HCT116 (cell line): ENCODE results near the gene ZBED1. TPM values are rescaled to one million over a fixed set of nuclear protein-coding genes. Genes with fewer than 3 reads are reported as not detected.

Experiments
- ATAC-seq: fragments of 200-7000 bp; cut with Tn5 transposase; 2 replicates; pipeline ENCODE4 v1.9.1; 2020; ENCODE audit warnings: mild to moderate bottlenecking, moderate library complexity
- BruUV-seq: library from RNA; stranded (reverse); fragments of 400-500 nt; replicated peaks from 2 replicates; lab custom pipeline; 2021; lab: Mats Ljungman, UMichigan
- CTCF ChIA-PET: fragments of 300-600 bp; sonication (Branson Sonifier 250); formaldehyde crosslinking; loops from one replicate; lab custom pipeline; 2021; ENCODE audit warnings: antibody characterized with exemption; lab: Charles Lee
- POLR2A ChIA-PET: fragments of 300-600, 350-600 bp; sonication (Branson Sonifier 250); formaldehyde crosslinking; loops from one replicate; lab custom pipeline; 2021; ENCODE audit warnings: antibody characterized with exemption; lab: Charles Lee
- RAD21 ChIA-PET, 2 experiments: fragments of 300-600 bp; sonication (Branson Sonifier 250); formaldehyde crosslinking; loops; one replicate each; lab custom pipeline; 2023; ENCODE audit warnings: low total read pairs in 2 of 2; ENCODE audit not compliant: uncharacterized antibody in 2 of 2, unreplicated experiment in 2 of 2, low non-redundant PET in 1 of 2; lab: Charles Lee
- DNase-seq: peaks from one replicate; pipeline ENCODE4 v3.0.0-alpha.2; 2010; ENCODE audit warnings: low read depth, low spot score
- H2AFZ ChIP-seq: fragments of 200-600 bp; shearing (Covaris generic), sonication (generic); 2 replicates; pipeline ENCODE4 v1.6.1; 2017; ENCODE audit warnings: low read depth, mixed run types, mixed read lengths, antibody characterized with exemption, low read length; ENCODE audit not compliant: poor library complexity, severe bottlenecking
- H3K27ac ChIP-seq: 2 replicates; pipeline ENCODE4 v1.5.1; 2012; ENCODE audit warnings: low read depth, low read length
- H3K27me3 ChIP-seq: fragments of 200-600 bp; sonication (generic); 2 replicates; pipeline ENCODE4 v1.6.1; 2016; ENCODE audit warnings: mixed run types, low read length, mixed read lengths; ENCODE audit not compliant: insufficient read depth
- H3K36me3 ChIP-seq, 2 experiments: fragments of 200-500 bp in 1 of 2; fragments of 200-600 bp in 1 of 2; sonication (Bioruptor generic) in 1 of 2; sonication (generic) in 1 of 2; 2 replicates each; pipeline versions ENCODE4 v1.5.1 to v1.6.1; 2014 to 2016; ENCODE audit warnings: low read length in 2 of 2, inconsistent platforms in 1 of 2, mixed read lengths in 1 of 2, mixed run types in 1 of 2; ENCODE audit not compliant: insufficient read depth in 2 of 2, control insufficient read depth in 1 of 2
- H3K4me1 ChIP-seq, 2 experiments: fragments of 200-600 bp in 1 of 2; sonication (generic) in 1 of 2; 2 replicates each; pipeline versions ENCODE4 v1.5.1 to v1.6.1; 2012 to 2017; ENCODE audit warnings: low read length in 2 of 2, inconsistent platforms in 1 of 2, mild to moderate bottlenecking in 1 of 2, mixed read lengths in 1 of 2, mixed run types in 1 of 2, moderate library complexity in 1 of 2; ENCODE audit not compliant: insufficient read depth in 2 of 2, control insufficient read depth in 1 of 2
- H3K4me2 ChIP-seq: fragments of 200-600 bp; sonication (generic); 2 replicates; pipeline ENCODE4 v1.6.1; 2017; ENCODE audit warnings: mixed run types, low read length, mixed read lengths
- H3K4me3 ChIP-seq, 2 experiments: fragments of 200-600 bp in 1 of 2; sonication (generic) in 1 of 2; replicated peaks in 1 of 2; 2 replicates each; pipeline ENCODE4 v1.5.1; 2011 to 2016; ENCODE audit warnings: low read length in 2 of 2, control low read depth in 1 of 2, low read depth in 1 of 2, mild to moderate bottlenecking in 1 of 2, mixed read lengths in 1 of 2, mixed run types in 1 of 2
- H3K79me2 ChIP-seq: fragments of 200-600 bp; sonication (generic); 2 replicates; pipeline ENCODE4 v1.6.1; 2017; ENCODE audit warnings: mild to moderate bottlenecking, mixed run types, low read length, moderate library complexity, mixed read lengths; ENCODE audit not compliant: insufficient read depth
- H3K9ac ChIP-seq: fragments of 200-600 bp; sonication (generic); 2 replicates; pipeline ENCODE4 v1.6.1; 2016; ENCODE audit warnings: low read length, mixed read lengths
- H3K9me2 ChIP-seq: fragments of 200-600 bp; sonication (generic), shearing (Covaris generic); 2 replicates; pipeline ENCODE4 v1.6.1; 2017; ENCODE audit warnings: mixed run types, mild to moderate bottlenecking, moderate library complexity; ENCODE audit not compliant: insufficient read depth
- H3K9me3 ChIP-seq, 2 experiments: fragments of 200-500 bp in 1 of 2; fragments of 200-600 bp in 1 of 2; sonication (Bioruptor generic) in 1 of 2; sonication (generic) in 1 of 2; 2 replicates each; pipeline ENCODE4 v1.6.1; 2014 to 2017; ENCODE audit warnings: low read length in 2 of 2, mixed read lengths in 2 of 2, inconsistent platforms in 1 of 2, low read depth in 1 of 2, mild to moderate bottlenecking in 1 of 2, mixed run types in 1 of 2, moderate library complexity in 1 of 2; ENCODE audit not compliant: control insufficient read depth in 1 of 2, insufficient read depth in 1 of 2
- H4K20me1 ChIP-seq: fragments of 200-600 bp; sonication (generic), shearing (Covaris generic); 2 replicates; pipeline ENCODE4 v1.6.1; 2017; ENCODE audit warnings: mixed run types, mild to moderate bottlenecking, moderate library complexity; ENCODE audit not compliant: insufficient read depth
- FOSL1 ChIP-seq: IDR thresholded peaks from 2 replicates; pipeline ENCODE4 v1.6.1; 2012; ENCODE audit warnings: low read depth
- JUND ChIP-seq: IDR thresholded peaks from 2 replicates; pipeline ENCODE4 v1.6.1; 2012
- POLR2A ChIP-seq: IDR thresholded peaks from 2 replicates; pipeline ENCODE4 v1.7.0; 2011; ENCODE audit warnings: borderline replicate concordance; ENCODE audit not compliant: insufficient read depth, insufficient read length; ENCODE audit errors: extremely low read depth
- SIN3A ChIP-seq: IDR thresholded peaks from 2 replicates; pipeline ENCODE4 v1.6.1; 2012; ENCODE audit warnings: low read depth
- SRF ChIP-seq: IDR thresholded peaks from 2 replicates; pipeline ENCODE4 v1.6.1; 2012; ENCODE audit warnings: low read depth
- YY1 ChIP-seq: IDR thresholded peaks from 2 replicates; pipeline ENCODE4 v1.6.1; 2011; ENCODE audit warnings: low read length, low read depth, moderate library complexity, mild to moderate bottlenecking; ENCODE audit not compliant: insufficient replicate concordance; ENCODE audit errors: extremely low read depth
- ZBTB33 ChIP-seq: IDR thresholded peaks from 2 replicates; pipeline ENCODE4 v1.6.1; 2011; ENCODE audit warnings: mild to moderate bottlenecking, low read length, moderate library complexity; ENCODE audit not compliant: insufficient replicate concordance; ENCODE audit errors: extremely low read depth
- ZNF274 ChIP-seq: fragments of 200-500 bp; sonication (Bioruptor generic); IDR thresholded peaks from 2 replicates; pipeline ENCODE4 v1.6.1; 2014; ENCODE audit warnings: mild to moderate bottlenecking, low read depth, low read length, inconsistent platforms
- intact Hi-C: fragments of 100-400 bp; cut with micrococcal nuclease; formaldehyde crosslinking; loops from 2 replicates; pipeline ENCODE4 v1.10.0; 2022
- total RNA-seq: library from RNA; stranded (reverse); gene quantifications from one replicate; pipeline ENCODE4 v1.2.1, GENCODE V29; 2021; ENCODE audit not compliant: unreplicated experiment

The ZBED1 gene
- total RNA-seq, 1 experiment from 2014 or later, result 21.0 TPM

DNA sequence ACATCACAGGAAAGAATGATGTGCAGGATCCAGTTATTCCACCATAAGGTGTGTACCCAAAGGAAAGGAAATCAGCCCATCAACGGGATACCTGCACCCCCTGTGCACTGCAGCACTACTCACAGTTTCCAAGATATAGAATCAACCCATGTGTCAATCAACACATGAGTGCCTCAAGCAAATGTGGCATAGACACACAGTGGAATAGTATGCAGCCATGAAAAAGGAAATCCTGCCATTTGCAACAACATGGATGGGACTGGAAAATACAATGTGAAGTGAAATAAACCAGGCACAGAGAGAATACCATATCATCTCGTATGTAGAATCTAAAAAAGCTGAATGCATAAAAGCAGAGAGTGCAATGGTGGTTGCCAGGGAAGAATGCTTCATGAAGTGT is 53.3 kb downstream of the ZBED1 start:
- Histone ChIP-seq H3K9me2 (no peaks in the 10 kb centered on the region), H3K9ac (no peak overlapping the region), H3K27ac (no peak overlapping the region), H2AFZ (no peak overlapping the region), H3K4me2 (no peak overlapping the region), H3K4me3 (no peak overlapping the region), H3K4me1 (peaks cover 7 to 48% of the 10 kb centered on the region in 2 experiments), H3K36me3 (no peaks in the 10 kb centered on the region), H3K27me3 (no peaks in the 10 kb centered on the region), H3K9me3 (no peaks in the 10 kb centered on the region), H3K79me2 (peaks cover 4% of the 10 kb centered on the region; the same call in 1 of the 2 replicates), H4K20me1 (no peaks in the 10 kb centered on the region)
- CTCF ChIA-PET, result no interaction called here
- intact Hi-C loops, result loop anchor here (5.0 kb wide), 1 partner anchor 775 kb away; no protein-coding TSS in a partner anchor
- BruUV-seq, result no TSS peak
- TF ChIP-seq JUND (no peak), FOSL1 (no peak), SIN3A (no peak), ZBTB33 (no peak)
- RAD21 ChIA-PET, result no interaction called here
- ATAC-seq, result no peak
- DNase-seq, result no peak
- POLR2A ChIA-PET, result no interaction called here

- H3K36me3 ChIP-seq, result no peaks in the 10 kb centered on the region
- POLR2A ChIA-PET, result no interaction called here
- no peak for TF ChIP-seq YY1
- TF ChIP-seq POLR2A, result no peak
- no peak for TF ChIP-seq SRF
- TF ChIP-seq ZNF274, result no peak
- H3K4me3 ChIP-seq, result 0 out of 4 replicates have a peak overlapping the region, but pooled peaks of 1 of the 2 experiments have one; percentile 19
- CTCF ChIA-PET, result no interaction called here
- no TSS peak for BruUV-seq
- peaks cover 7 to 41% of the 10 kb centered on the region in 2 experiments for H3K4me1 ChIP-seq
- H3K27me3 ChIP-seq, result no peaks in the 10 kb centered on the region
- H3K79me2 ChIP-seq, result peaks cover 4% of the 10 kb centered on the region; the same call in 1 of the 2 replicates
- peak overlapping the region; percentile 74 for H3K27ac ChIP-seq
- H2AFZ ChIP-seq, result no peak overlapping the region
- peak overlapping the region; percentile 28; the same call in 1 of the 2 replicates for H3K9ac ChIP-seq
- RAD21 ChIA-PET, result no interaction called here
- ATAC-seq, result no peak
- H3K4me2 ChIP-seq, result peak overlapping the region; percentile 52
- H4K20me1 ChIP-seq, result no peaks in the 10 kb centered on the region
- no peaks in the 10 kb centered on the region for H3K9me3 ChIP-seq
- H3K9me2 ChIP-seq, result no peaks in the 10 kb centered on the region
- no peak for DNase-seq
- intact Hi-C loops, result loop anchor here (1.0 to 5.0 kb wide), 3 partner anchors 17 to 775 kb away; no protein-coding TSS in a partner anchor
Observed at GRCh38 chrX:2446815-2447214, 54.0 kb downstream of the ZBED1 start.
